Colon (tissue), 2 donors: Measurements from ENCODE around the gene DXO.
"Not testable (repeated sequence)": the region's sequence is repeated elsewhere in the genome, so short reads cannot be mapped to it uniquely, and the experiment has no call there.

Source experiments
- FAIRE-seq: peaks from 2 replicates; lab custom pipeline; 2012; peaks lifted over from hg19 to GRCh38; lab: Jason Lieb, UNC
- donor health status: control.
- donor health status: control.

Gene DXO

GRCh38 chr6:31956796-31957195, 15.1 kb downstream of the DXO start:
- no peak for FAIRE-seq

- FAIRE-seq: no peak
Measured at GRCh38 chr6:31954511-31954910, 17.4 kb downstream of the DXO start.

- no peak for FAIRE-seq
Measured at GRCh38 chr6:31952890-31953289, 19.0 kb downstream of the DXO start.

GRCh38 chr6:31952140-31952805, 19.7 kb downstream of the DXO start:
- no peak for FAIRE-seq

GRCh38 chr6:31949926-31950548, 21.9 kb downstream of the DXO start:
- no peak for FAIRE-seq

GRCh38 chr6:31948753-31949413, 23.1 kb downstream of the DXO start:
- no peak for FAIRE-seq

GRCh38 chr6:31948306-31948705, 23.6 kb downstream of the DXO start:
- no peak for FAIRE-seq

- no peak for FAIRE-seq
Measured at GRCh38 chr6:31947864-31948263, 24.1 kb downstream of the DXO start.

GRCh38 chr6:31947070-31947675, 24.8 kb downstream of the DXO start:
- no peak for FAIRE-seq

GRCh38 chr6:31946370-31946885, 25.5 kb downstream of the DXO start:
- no peak for FAIRE-seq

- FAIRE-seq: no peak
Measured at GRCh38 chr6:31945507-31946369, 26.2 kb downstream of the DXO start, which contains the start of gene CFB. Gene CFB, plus strand, starts transcription at chr6:31946095. Its CDS starts 127 bp downstream, at chr6:31946222.

GRCh38 chr6:31945154-31945506, 26.8 kb downstream of the DXO start:
- no peak for FAIRE-seq

- FAIRE-seq: no peak
Measured at GRCh38 chr6:31943742-31944141, 28.2 kb downstream of the DXO start.

GRCh38 chr6:31940256-31940664, 31.7 kb downstream of the DXO start:
- no peak for FAIRE-seq

GRCh38 chr6:31935823-31936222, 36.1 kb downstream of the DXO start:
- no peak for FAIRE-seq

GRCh38 chr6:31935021-31935420, 36.9 kb downstream of the DXO start:
- FAIRE-seq: no peak

- no peak for FAIRE-seq
Measured at GRCh38 chr6:31933537-31933936, 38.4 kb downstream of the DXO start.

- not testable (repeated sequence) for FAIRE-seq
Measured at GRCh38 chr6:31932137-31932536, 39.8 kb downstream of the DXO start.

GRCh38 chr6:31930962-31931361, 41.0 kb downstream of the DXO start:
- no peak for FAIRE-seq

GRCh38 chr6:31928672-31928939, 43.3 kb downstream of the DXO start:
- no peak for FAIRE-seq

- no peak for FAIRE-seq
Measured at GRCh38 chr6:31927863-31928671, 43.9 kb downstream of the DXO start.
